ENCODE data around the gene PPP2R2D.

PPP2R2D gene

GRCh38 chr10:131930150-131930549 lies 29.3 kb downstream of the PPP2R2D start:
- TF ChIP-seq CTCF (IDR thresholded peaks at IDR 0.05), result no peak
- TF ChIP-seq ZFX (IDR thresholded peaks at IDR 0.05; ENCODE audit: borderline replicate concordance), result no peak
- H3K27ac ChIP-seq, result no peak overlapping the region

- H3K27ac ChIP-seq, result no peak overlapping the region
- TF ChIP-seq ZFX (IDR thresholded peaks at IDR 0.05; ENCODE audit: borderline replicate concordance) (no peak), CTCF (IDR thresholded peaks at IDR 0.05) (no peak)
Measured at GRCh38 chr10:131930586-131931330, 29.9 kb downstream of the PPP2R2D start.

- TF ChIP-seq CTCF (IDR thresholded peaks at IDR 0.05) (no peak), ZFX (IDR thresholded peaks at IDR 0.05; ENCODE audit: borderline replicate concordance) (no peak)
Measured at GRCh38 chr10:131931981-131932380, 31.2 kb downstream of the PPP2R2D start.

GRCh38 chr10:131933016-131933695 lies 32.3 kb downstream of the PPP2R2D start:
- TF ChIP-seq CTCF (IDR thresholded peaks at IDR 0.05) (no peak), ZFX (IDR thresholded peaks at IDR 0.05; ENCODE audit: borderline replicate concordance) (no peak)
- H3K27ac ChIP-seq, result no peak overlapping the region

More at GRCh38 chr10:131931981-131932380, 31.2 kb downstream of the PPP2R2D start:
- H3K27ac ChIP-seq, result no peak overlapping the region

GRCh38 chr10:131933696-131934086 lies 32.9 kb downstream of the PPP2R2D start:
- H3K27ac ChIP-seq, result no peak overlapping the region

GRCh38 chr10:131934769-131935168 lies 34.0 kb downstream of the PPP2R2D start:
- H3K27ac ChIP-seq, result no peak overlapping the region
- TF ChIP-seq ZFX (IDR thresholded peaks at IDR 0.05; ENCODE audit: borderline replicate concordance) (no peak), CTCF (IDR thresholded peaks at IDR 0.05) (no peak)

More at GRCh38 chr10:131933696-131934086, 32.9 kb downstream of the PPP2R2D start:
- TF ChIP-seq CTCF (IDR thresholded peaks at IDR 0.05) (no peak), ZFX (IDR thresholded peaks at IDR 0.05; ENCODE audit: borderline replicate concordance) (no peak)

- no peak overlapping the region for H3K27ac ChIP-seq
- TF ChIP-seq CTCF (IDR thresholded peaks at IDR 0.05) (no peak), ZFX (IDR thresholded peaks at IDR 0.05; ENCODE audit: borderline replicate concordance) (no peak)
Measured at GRCh38 chr10:131935260-131935659, 34.5 kb downstream of the PPP2R2D start.

Measured in 22Rv1 (cell line).